ENCODE data around the gene GEMIN5. TPM values are rescaled to one million over a fixed set of nuclear protein-coding genes. Genes with fewer than 3 reads are reported as not detected.

Gene GEMIN5
- polyA plus RNA-seq, 3 donors: 2.0 to 3.8 (median 2.2) TPM

- H3K4me3 ChIP-seq (replicated peaks in 1 of 3; ENCODE audit: low read depth in 2 of 3, low read length in 3 of 3): no peak overlapping the region
- H3K27me3 ChIP-seq (ENCODE audit: control insufficient read depth in 2 of 2, insufficient read depth in 2 of 2, low read length in 2 of 2): no peaks in the 10 kb centered on the region
- whole genome bisulfite sequencing (ENCODE audit: insufficient coverage): no CpG with 5 or more reads among the region's 5 CpGs
- no peak for DNase-seq
- intact Hi-C loops (cut with micrococcal nuclease): no loop called here
- no peaks in the 10 kb centered on the region for H4K20me1 ChIP-seq (ENCODE audit: insufficient read depth, low read length)
- no peak overlapping the region for H3K4me2 ChIP-seq (replicated peaks; ENCODE audit: extremely low read depth, low read length, poor library complexity, severe bottlenecking)
- H3K27me3 Mint-ChIP-seq (ENCODE audit: low read depth in 3 of 3): no peaks in the 10 kb centered on the region
- no peak overlapping the region for H3K9ac ChIP-seq (ENCODE audit: insufficient read depth, low read length, poor library complexity, severe bottlenecking)
- no peak overlapping the region for H3K27ac ChIP-seq (ENCODE audit: low read depth in 1 of 2, low read length in 2 of 2)
- no peak overlapping the region for H3K27ac Mint-ChIP-seq
- TF ChIP-seq, protein P1, sequence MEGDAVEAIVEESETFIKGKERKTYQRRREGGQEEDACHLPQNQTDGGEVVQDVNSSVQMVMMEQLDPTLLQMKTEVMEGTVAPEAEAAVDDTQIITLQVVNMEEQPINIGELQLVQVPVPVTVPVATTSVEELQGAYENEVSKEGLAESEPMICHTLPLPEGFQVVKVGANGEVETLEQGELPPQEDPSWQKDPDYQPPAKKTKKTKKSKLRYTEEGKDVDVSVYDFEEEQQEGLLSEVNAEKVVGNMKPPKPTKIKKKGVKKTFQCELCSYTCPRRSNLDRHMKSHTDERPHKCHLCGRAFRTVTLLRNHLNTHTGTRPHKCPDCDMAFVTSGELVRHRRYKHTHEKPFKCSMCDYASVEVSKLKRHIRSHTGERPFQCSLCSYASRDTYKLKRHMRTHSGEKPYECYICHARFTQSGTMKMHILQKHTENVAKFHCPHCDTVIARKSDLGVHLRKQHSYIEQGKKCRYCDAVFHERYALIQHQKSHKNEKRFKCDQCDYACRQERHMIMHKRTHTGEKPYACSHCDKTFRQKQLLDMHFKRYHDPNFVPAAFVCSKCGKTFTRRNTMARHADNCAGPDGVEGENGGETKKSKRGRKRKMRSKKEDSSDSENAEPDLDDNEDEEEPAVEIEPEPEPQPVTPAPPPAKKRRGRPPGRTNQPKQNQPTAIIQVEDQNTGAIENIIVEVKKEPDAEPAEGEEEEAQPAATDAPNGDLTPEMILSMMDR (IDR thresholded peaks at IDR 0.05): peak; percentile 43
- H2AFZ ChIP-seq (ENCODE audit: insufficient read depth, low read depth, low read length, poor library complexity, severe bottlenecking): no peak overlapping the region
- H3K4me1 ChIP-seq (ENCODE audit: control insufficient read depth in 1 of 2, insufficient read depth in 2 of 2, low read length in 2 of 2): no peaks in the 10 kb centered on the region
- no peaks in the 10 kb centered on the region for H3K79me2 ChIP-seq (ENCODE audit: insufficient read depth, low read length)
- no peaks in the 10 kb centered on the region for H3K9me3 ChIP-seq (replicated peaks in 1 of 2; ENCODE audit: control insufficient read depth in 1 of 2, insufficient read depth in 1 of 2, low read length in 2 of 2)
- H3K36me3 ChIP-seq (replicated peaks in 1 of 2; ENCODE audit: control insufficient read depth in 1 of 2, insufficient read depth in 2 of 2, low read length in 2 of 2): peaks cover 26 to 64% of the 10 kb centered on the region in 2 donors
- H3K9me3 Mint-ChIP-seq: no peaks in the 10 kb centered on the region
- H3K4me1 Mint-ChIP-seq: peaks cover 4% of the 10 kb centered on the region
- H3K36me3 Mint-ChIP-seq: peaks cover 44 to 56% of the 10 kb centered on the region in 2 donors
- H3K4me3 Mint-ChIP-seq: no peak overlapping the region
These were observed 29.5 kb upstream of the GEMIN5 start for GRCh38 chr5:154967421-154968024.

GRCh38 chr5:154966874-154967273, 28.9 kb upstream of the GEMIN5 start:
- H3K4me3 ChIP-seq (replicated peaks in 1 of 3; ENCODE audit: low read depth in 2 of 3, low read length in 3 of 3): no peak overlapping the region
- no peak for DNase-seq
- H4K20me1 ChIP-seq (ENCODE audit: insufficient read depth, low read length): no peaks in the 10 kb centered on the region
- WGBS (ENCODE audit: insufficient coverage): no CpG with 5 or more reads among the region's 3 CpGs
- no peaks in the 10 kb centered on the region for H3K27me3 ChIP-seq (ENCODE audit: control insufficient read depth in 2 of 2, insufficient read depth in 2 of 2, low read length in 2 of 2)
- H3K4me1 Mint-ChIP-seq: peaks cover 4% of the 10 kb centered on the region
- peak overlapping the region in 1 of 7 donors; percentile 2 for H3K27ac Mint-ChIP-seq
- no peaks in the 10 kb centered on the region for H3K79me2 ChIP-seq (ENCODE audit: insufficient read depth, low read length)
- no peak overlapping the region for H2AFZ ChIP-seq (ENCODE audit: insufficient read depth, low read depth, low read length, poor library complexity, severe bottlenecking)
- no peak overlapping the region for H3K4me3 Mint-ChIP-seq
- H3K4me1 ChIP-seq (ENCODE audit: control insufficient read depth in 1 of 2, insufficient read depth in 2 of 2, low read length in 2 of 2): no peaks in the 10 kb centered on the region
- H3K27me3 Mint-ChIP-seq (ENCODE audit: low read depth in 3 of 3): no peaks in the 10 kb centered on the region
- H3K9me3 ChIP-seq (replicated peaks in 1 of 2; ENCODE audit: control insufficient read depth in 1 of 2, insufficient read depth in 1 of 2, low read length in 2 of 2): no peaks in the 10 kb centered on the region
- intact Hi-C loops (cut with micrococcal nuclease): no loop called here
- TF ChIP-seq, protein P1 (IDR thresholded peaks at IDR 0.05): no peak
- H3K36me3 Mint-ChIP-seq: peaks cover 47 to 59% of the 10 kb centered on the region in 2 donors
- no peak overlapping the region for H3K4me2 ChIP-seq (replicated peaks; ENCODE audit: extremely low read depth, low read length, poor library complexity, severe bottlenecking)
- H3K9ac ChIP-seq (ENCODE audit: insufficient read depth, low read length, poor library complexity, severe bottlenecking): no peak overlapping the region
- no peaks in the 10 kb centered on the region for H3K9me3 Mint-ChIP-seq
- peaks cover 29 to 70% of the 10 kb centered on the region in 2 donors for H3K36me3 ChIP-seq (replicated peaks in 1 of 2; ENCODE audit: control insufficient read depth in 1 of 2, insufficient read depth in 2 of 2, low read length in 2 of 2)
- H3K27ac ChIP-seq (ENCODE audit: low read depth in 1 of 2, low read length in 2 of 2): no peak overlapping the region

Data from CD14-positive monocyte (primary cell).